ENCODE data around the gene ARID1B. TPM values are rescaled to one million over a fixed set of nuclear protein-coding genes. Genes with fewer than 3 reads are reported as not detected.

The ARID1B gene
- total and polyA plus RNA-seq, 2 of the 13 experiments (the other 11 are each of a cell fraction or from before 2014, with no cell fraction given) = 20.1 to 32.6 TPM

DNA sequence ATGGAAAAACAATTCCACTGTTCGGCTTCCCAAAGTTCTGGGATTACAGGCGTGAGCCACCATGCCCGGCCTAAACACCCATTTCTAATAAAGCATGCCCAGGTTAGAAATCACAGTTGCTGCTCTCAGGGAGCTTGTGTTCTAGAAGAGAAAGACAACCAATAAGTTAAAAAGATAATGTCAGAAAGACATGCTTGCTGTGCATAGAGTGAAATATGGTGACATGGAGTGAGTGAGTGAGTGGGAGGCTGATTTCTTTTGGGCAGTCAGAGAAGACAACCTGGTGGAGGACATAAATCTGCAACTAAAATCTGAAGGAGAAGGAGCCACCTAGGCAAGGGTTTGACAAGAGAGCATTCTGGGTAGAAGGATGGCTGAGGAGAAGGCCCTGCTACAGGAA, 222.6 kb downstream of the ARID1B start:
- Histone ChIP-seq H3K4me1 (ENCODE audit: insufficient read depth, low read length) (no peaks in the 10 kb centered on the region), H3K9ac (ENCODE audit: insufficient read depth, low read depth, low read length) (no peak overlapping the region), H3K4me3 (replicated peaks in 1 of 3; ENCODE audit: insufficient read depth in 1 of 3, low read depth in 2 of 3, low read length in 3 of 3) (no peak overlapping the region), H3K4me2 (ENCODE audit: low read depth, low read length) (no peak overlapping the region), H3K9me3 (ENCODE audit: low read length) (no peaks in the 10 kb centered on the region), H3K36me3 (replicated peaks in 1 of 2; ENCODE audit: control insufficient read depth in 1 of 2, insufficient read depth in 2 of 2, low read length in 2 of 2) (no peaks in the 10 kb centered on the region; a peak in 1 of 5 replicates), H3K27ac (ENCODE audit: extremely low read length, insufficient read depth, low read length) (no peak overlapping the region), H3K79me2 (ENCODE audit: insufficient read depth, low read length) (peaks cover 26% of the 10 kb centered on the region), H2AFZ (ENCODE audit: low read length) (no peak overlapping the region), H3K27me3 (ENCODE audit: control insufficient read depth in 1 of 2, insufficient read depth in 2 of 2, low read length in 2 of 2) (no peaks in the 10 kb centered on the region), H4K20me1 (ENCODE audit: insufficient read depth, low read length) (no peaks in the 10 kb centered on the region)
- in situ Hi-C loops (cut with HindIII; ENCODE audit: extremely low pct_ligation_motif_present, low pct_unique_long_range_greater_than_20kb) (no loop called here), intact Hi-C loops (cut with micrococcal nuclease; ENCODE audit: unreplicated experiment) (no loop called here)
- no peak for ATAC-seq
- BruUV-seq (replicated peaks) = no TSS peak
- FAIRE-seq = no peak
- no peak for DNase-seq (ENCODE audit: low spot score)
- 95% methylated on average over 3 of the region's 3 CpGs for WGBS (ENCODE audit: low lambda C conversion rate)
- POLR2A ChIA-PET = no interaction called here
- CTCF ChIA-PET (ENCODE audit: low intra/inter-chr PET ratio, low total read pairs) = interaction anchor here (1.1 kb wide), 1 partner anchor 7 kb away, joined by 3 read pairs; no protein-coding TSS in a partner anchor
- TF ChIP-seq, protein P1, sequence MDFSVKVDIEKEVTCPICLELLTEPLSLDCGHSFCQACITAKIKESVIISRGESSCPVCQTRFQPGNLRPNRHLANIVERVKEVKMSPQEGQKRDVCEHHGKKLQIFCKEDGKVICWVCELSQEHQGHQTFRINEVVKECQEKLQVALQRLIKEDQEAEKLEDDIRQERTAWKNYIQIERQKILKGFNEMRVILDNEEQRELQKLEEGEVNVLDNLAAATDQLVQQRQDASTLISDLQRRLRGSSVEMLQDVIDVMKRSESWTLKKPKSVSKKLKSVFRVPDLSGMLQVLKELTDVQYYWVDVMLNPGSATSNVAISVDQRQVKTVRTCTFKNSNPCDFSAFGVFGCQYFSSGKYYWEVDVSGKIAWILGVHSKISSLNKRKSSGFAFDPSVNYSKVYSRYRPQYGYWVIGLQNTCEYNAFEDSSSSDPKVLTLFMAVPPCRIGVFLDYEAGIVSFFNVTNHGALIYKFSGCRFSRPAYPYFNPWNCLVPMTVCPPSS (IDR thresholded peaks at IDR 0.05) = no peak
- TF ChIP-seq LCORL (IDR thresholded peaks at IDR 0.05) (no peak), LCORL (CRISPR knock-in tag; IDR thresholded peaks at IDR 0.05) (no peak), ZNF766 (CRISPR knock-in tag; IDR thresholded peaks at IDR 0.05; ENCODE audit: borderline replicate concordance) (no peak), ZNF160 (CRISPR knock-in tag; IDR thresholded peaks at IDR 0.05) (no peak), ZNF33B (CRISPR knock-in tag; IDR thresholded peaks at IDR 0.05) (no peak), ZNF263 (CRISPR knock-in tag; IDR thresholded peaks at IDR 0.05) (no peak), HMG20A (CRISPR knock-in tag; IDR thresholded peaks at IDR 0.05; ENCODE audit: borderline replicate concordance) (no peak), HNRNPLL (IDR thresholded peaks at IDR 0.05; ENCODE audit: low read depth, low read length, poor library complexity, severe bottlenecking) (no peak), KLF6 (CRISPR knock-in tag; IDR thresholded peaks at IDR 0.05) (no peak)
- TF ChIP-seq, protein P2, sequence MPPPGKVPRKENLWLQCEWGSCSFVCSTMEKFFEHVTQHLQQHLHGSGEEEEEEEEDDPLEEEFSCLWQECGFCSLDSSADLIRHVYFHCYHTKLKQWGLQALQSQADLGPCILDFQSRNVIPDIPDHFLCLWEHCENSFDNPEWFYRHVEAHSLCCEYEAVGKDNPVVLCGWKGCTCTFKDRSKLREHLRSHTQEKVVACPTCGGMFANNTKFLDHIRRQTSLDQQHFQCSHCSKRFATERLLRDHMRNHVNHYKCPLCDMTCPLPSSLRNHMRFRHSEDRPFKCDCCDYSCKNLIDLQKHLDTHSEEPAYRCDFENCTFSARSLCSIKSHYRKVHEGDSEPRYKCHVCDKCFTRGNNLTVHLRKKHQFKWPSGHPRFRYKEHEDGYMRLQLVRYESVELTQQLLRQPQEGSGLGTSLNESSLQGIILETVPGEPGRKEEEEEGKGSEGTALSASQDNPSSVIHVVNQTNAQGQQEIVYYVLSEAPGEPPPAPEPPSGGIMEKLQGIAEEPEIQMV (CRISPR knock-in tag; IDR thresholded peaks at IDR 0.05; ENCODE audit: low read depth) = no peak
- TF ChIP-seq, protein P3, sequence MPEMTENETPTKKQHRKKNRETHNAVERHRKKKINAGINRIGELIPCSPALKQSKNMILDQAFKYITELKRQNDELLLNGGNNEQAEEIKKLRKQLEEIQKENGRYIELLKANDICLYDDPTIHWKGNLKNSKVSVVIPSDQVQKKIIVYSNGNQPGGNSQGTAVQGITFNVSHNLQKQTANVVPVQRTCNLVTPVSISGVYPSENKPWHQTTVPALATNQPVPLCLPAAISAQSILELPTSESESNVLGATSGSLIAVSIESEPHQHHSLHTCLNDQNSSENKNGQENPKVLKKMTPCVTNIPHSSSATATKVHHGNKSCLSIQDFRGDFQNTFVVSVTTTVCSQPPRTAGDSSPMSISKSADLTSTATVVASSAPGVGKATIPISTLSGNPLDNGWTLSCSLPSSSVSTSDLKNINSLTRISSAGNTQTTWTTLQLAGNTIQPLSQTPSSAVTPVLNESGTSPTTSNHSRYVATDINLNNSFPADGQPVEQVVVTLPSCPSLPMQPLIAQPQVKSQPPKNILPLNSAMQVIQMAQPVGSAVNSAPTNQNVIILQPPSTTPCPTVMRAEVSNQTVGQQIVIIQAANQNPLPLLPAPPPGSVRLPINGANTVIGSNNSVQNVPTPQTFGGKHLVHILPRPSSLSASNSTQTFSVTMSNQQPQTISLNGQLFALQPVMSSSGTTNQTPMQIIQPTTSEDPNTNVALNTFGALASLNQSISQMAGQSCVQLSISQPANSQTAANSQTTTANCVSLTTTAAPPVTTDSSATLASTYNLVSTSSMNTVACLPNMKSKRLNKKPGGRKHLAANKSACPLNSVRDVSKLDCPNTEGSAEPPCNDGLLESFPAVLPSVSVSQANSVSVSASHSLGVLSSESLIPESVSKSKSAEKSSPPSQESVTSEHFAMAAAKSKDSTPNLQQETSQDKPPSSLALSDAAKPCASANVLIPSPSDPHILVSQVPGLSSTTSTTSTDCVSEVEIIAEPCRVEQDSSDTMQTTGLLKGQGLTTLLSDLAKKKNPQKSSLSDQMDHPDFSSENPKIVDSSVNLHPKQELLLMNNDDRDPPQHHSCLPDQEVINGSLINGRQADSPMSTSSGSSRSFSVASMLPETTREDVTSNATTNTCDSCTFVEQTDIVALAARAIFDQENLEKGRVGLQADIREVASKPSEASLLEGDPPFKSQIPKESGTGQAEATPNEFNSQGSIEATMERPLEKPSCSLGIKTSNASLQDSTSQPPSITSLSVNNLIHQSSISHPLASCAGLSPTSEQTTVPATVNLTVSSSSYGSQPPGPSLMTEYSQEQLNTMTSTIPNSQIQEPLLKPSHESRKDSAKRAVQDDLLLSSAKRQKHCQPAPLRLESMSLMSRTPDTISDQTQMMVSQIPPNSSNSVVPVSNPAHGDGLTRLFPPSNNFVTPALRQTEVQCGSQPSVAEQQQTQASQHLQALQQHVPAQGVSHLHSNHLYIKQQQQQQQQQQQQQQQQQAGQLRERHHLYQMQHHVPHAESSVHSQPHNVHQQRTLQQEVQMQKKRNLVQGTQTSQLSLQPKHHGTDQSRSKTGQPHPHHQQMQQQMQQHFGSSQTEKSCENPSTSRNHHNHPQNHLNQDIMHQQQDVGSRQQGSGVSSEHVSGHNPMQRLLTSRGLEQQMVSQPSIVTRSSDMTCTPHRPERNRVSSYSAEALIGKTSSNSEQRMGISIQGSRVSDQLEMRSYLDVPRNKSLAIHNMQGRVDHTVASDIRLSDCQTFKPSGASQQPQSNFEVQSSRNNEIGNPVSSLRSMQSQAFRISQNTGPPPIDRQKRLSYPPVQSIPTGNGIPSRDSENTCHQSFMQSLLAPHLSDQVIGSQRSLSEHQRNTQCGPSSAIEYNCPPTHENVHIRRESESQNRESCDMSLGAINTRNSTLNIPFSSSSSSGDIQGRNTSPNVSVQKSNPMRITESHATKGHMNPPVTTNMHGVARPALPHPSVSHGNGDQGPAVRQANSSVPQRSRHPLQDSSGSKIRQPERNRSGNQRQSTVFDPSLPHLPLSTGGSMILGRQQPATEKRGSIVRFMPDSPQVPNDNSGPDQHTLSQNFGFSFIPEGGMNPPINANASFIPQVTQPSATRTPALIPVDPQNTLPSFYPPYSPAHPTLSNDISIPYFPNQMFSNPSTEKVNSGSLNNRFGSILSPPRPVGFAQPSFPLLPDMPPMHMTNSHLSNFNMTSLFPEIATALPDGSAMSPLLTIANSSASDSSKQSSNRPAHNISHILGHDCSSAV (CRISPR knock-in tag; IDR thresholded peaks at IDR 0.05; ENCODE audit: borderline replicate concordance) = no peak
